Stimulated activated memory B cell treated with anti-CD40 and anti-IgM and Interleukin-4, amounts not matched to agents 10 μg/mL and 1 μg/mL and 100 μg/mL, for 72 hours (primary cell): Measurements from ENCODE around the gene C1QTNF6.

Source experiments
- ATAC-seq: fragments of 150-1000 bp; cut with Tn5 transposase; 2 replicates; pipeline ENCODE4 v1.10.0; 2021
- H3K27ac Mint-ChIP-seq: one replicate; pipeline ENCODE4 v1.8.0; 2022; ENCODE audit warnings: mild to moderate bottlenecking, mixed read lengths
- H3K27me3 Mint-ChIP-seq: one replicate; pipeline ENCODE4 v1.8.0; 2022; ENCODE audit warnings: mixed read lengths
- H3K36me3 Mint-ChIP-seq: one replicate; pipeline ENCODE4 v1.8.0; 2022; ENCODE audit warnings: mixed read lengths
- H3K4me1 Mint-ChIP-seq: one replicate; pipeline ENCODE4 v1.8.0; 2022; ENCODE audit warnings: mixed read lengths
- H3K4me3 Mint-ChIP-seq: one replicate; pipeline ENCODE4 v1.8.0; 2022; ENCODE audit warnings: mild to moderate bottlenecking, moderate library complexity, mixed read lengths
- H3K9me3 Mint-ChIP-seq: one replicate; pipeline ENCODE4 v1.8.0; 2022; ENCODE audit warnings: mixed read lengths

Gene C1QTNF6

DNA sequence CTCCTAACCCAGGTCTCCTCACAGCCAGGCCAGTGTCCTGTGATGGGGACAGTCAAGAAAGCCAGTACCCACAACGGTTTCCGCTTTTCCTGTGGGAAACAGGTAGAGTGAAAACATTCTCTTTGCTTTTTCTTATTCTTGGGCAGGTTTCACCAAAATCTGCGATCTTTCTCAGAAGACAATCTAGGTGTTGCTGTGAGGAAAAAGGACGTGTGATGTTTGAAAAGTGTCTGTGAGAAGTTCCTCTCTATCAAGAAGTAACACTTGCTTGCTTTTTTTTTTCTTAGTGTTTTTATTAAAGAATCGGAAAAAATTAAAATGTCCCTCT is 29.1 kb downstream of the C1QTNF6 start:
- no peak for ATAC-seq
- peaks cover 22% of the 10 kb centered on the region for H3K27me3 Mint-ChIP-seq
- no peak overlapping the region for H3K4me3 Mint-ChIP-seq
- peaks cover 54% of the 10 kb centered on the region for H3K4me1 Mint-ChIP-seq
- H3K27ac Mint-ChIP-seq, result no peak overlapping the region
- no peaks in the 10 kb centered on the region for H3K36me3 Mint-ChIP-seq
- no peaks in the 10 kb centered on the region for H3K9me3 Mint-ChIP-seq

DNA sequence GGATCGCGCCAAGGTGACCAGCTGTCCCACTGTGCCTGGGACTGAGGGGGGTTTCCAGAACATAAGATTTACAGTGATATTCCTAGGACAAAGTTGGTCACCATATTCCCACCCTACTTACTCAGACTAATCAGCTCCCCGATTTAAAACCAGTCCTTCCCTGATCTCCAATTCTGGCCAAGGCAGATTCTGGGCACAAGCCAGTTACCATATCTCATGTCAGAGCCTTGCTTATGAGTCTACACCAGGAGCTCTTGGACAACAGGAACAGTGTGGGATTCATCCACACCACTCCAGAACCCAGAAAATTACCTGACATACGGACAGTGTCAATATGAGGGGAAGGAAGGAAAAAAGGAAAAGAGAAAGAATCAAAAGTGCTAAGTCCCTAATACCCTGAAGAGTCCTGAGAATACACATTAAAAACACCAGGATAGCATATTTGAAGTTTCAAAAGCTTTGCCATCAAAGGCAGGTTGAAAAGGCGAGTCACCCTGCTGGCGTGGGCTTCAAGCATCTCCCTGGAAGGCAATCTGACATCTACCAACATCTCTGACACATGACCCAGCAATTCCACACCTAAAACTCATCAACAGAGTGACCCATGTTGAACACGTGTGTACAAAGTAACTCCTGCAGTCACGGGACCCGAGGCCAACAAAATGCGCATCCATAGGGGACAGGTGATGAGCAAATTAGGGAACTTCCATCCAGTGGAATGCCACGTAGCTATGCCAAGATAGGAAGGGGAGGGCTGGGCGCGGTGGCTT is 30.3 kb downstream of the C1QTNF6 start:
- Mint-ChIP-seq H3K4me1 (peaks cover 48% of the 10 kb centered on the region), H3K27ac (peak overlapping the region; percentile 70), H3K4me3 (no peak overlapping the region), H3K9me3 (no peaks in the 10 kb centered on the region), H3K27me3 (peaks cover 22% of the 10 kb centered on the region), H3K36me3 (no peaks in the 10 kb centered on the region)
- no peak for ATAC-seq

DNA sequence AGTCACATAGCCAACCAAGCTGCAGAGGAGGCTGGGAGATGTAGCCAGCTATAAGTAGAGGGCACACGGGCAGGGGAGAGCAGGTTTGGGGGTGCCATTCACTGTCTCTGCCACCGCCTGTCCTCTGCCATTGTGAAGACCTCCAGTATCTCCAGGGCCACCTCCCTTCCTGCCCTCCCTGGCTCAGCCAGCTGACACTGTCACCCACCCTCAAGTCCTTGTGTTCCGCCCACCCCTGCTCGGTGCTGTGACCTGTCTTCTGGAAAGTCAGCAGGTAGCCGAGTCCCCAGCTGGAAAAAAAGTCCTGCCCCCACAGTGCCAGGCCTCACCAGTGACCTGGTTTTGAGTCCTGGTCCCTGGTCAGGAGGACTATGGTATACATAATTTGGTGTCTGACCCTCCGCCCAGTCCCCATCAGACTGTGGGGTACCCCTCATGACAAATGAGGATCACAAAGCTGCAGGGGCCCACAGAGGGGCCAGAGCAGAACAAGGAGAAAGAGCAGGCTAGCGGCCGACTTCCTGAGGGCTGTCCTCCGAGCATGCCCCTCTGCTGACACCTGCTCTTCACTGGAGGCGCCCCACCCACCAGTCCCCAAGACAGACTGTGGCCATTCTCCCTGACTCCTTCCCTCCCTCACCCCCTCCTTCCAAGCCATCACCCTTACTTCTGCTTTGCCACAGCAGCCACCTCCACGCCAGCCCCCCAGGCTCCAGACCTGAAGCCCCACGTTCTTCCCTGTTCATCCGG is 31.2 kb downstream of the C1QTNF6 start:
- Mint-ChIP-seq H3K27me3 (peaks cover 22% of the 10 kb centered on the region), H3K4me1 (peaks cover 39% of the 10 kb centered on the region), H3K4me3 (no peak overlapping the region), H3K27ac (peak overlapping the region; percentile 70), H3K9me3 (no peaks in the 10 kb centered on the region), H3K36me3 (no peaks in the 10 kb centered on the region)
- ATAC-seq, result no peak

DNA sequence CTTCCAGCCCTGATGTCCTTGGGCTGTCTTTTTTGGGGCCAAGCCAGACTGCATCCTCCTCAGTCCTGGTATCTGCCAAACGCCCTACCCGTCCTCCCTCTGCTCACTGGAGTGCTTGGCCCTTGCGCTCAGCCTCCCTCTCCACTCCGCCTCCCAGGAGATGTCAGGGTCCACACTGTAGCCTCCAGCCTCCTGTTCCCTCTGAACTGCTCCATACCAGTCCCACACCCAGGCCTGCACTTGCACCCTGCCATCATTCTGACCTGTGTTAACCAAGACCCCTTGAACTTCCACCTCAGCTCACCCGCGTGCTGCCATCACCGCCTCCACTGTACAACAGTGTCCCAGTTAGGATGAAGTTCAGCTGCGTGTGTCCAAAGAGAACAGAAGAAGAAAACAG is 32.1 kb downstream of the C1QTNF6 start:
- Mint-ChIP-seq H3K27ac (peak overlapping the region; percentile 38), H3K27me3 (peaks cover 22% of the 10 kb centered on the region), H3K4me1 (peaks cover 37% of the 10 kb centered on the region), H3K4me3 (no peak overlapping the region), H3K36me3 (no peaks in the 10 kb centered on the region), H3K9me3 (no peaks in the 10 kb centered on the region)
- no peak for ATAC-seq

GRCh38 chr22:37154925-37155712 is 32.9 kb downstream of the C1QTNF6 start:
- peaks cover 22% of the 10 kb centered on the region for H3K27me3 Mint-ChIP-seq
- H3K4me1 Mint-ChIP-seq, result peaks cover 40% of the 10 kb centered on the region
- peak; percentile 76 for ATAC-seq
- no peaks in the 10 kb centered on the region for H3K36me3 Mint-ChIP-seq
- peak overlapping the region; percentile 1 for H3K4me3 Mint-ChIP-seq
- H3K9me3 Mint-ChIP-seq, result no peaks in the 10 kb centered on the region
- H3K27ac Mint-ChIP-seq, result peak overlapping the region; percentile 38

DNA sequence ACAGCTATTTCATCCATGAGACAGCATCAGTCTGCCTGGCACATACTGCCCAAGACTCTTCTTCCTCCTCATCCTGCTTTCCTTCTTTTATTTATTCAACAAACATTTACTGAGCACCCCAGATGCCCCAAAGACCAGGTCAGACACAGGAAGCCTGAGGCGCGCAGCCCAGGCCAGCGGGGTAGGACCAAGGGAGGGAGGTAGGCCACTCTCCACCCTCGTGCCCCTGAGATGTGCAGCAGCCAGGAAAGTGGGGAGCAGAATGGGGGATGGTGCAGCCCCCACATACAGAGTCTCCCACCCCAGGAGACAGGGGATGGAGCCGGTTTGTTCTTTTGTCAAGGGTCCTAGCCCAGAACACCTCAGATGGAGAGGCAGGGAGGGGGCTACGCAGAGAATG is 34.1 kb downstream of the C1QTNF6 start:
- H3K4me1 Mint-ChIP-seq, result peaks cover 52% of the 10 kb centered on the region
- H3K36me3 Mint-ChIP-seq, result no peaks in the 10 kb centered on the region
- peaks cover 30% of the 10 kb centered on the region for H3K27me3 Mint-ChIP-seq
- H3K27ac Mint-ChIP-seq, result no peak overlapping the region
- no peak overlapping the region for H3K4me3 Mint-ChIP-seq
- H3K9me3 Mint-ChIP-seq, result no peaks in the 10 kb centered on the region
- no peak for ATAC-seq

DNA sequence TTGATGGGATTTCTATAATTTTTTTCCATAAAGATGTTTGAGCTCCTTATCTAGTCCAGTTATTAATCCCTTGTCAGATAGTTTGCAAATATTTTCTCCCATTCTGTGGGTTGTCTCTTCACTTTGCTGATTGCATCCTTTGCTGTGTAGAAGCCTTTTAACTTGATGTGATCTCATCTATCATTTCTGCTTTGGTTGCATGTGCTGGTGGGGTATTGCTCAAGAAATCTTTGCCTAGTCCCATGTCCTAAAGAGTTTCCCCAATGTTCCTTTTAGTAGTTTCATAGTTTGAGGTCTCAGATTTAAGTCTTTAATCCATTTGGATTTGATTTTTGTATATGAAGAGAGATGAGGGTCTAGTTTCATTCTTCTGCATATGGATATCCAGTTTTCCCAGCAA is 36.6 kb downstream of the C1QTNF6 start:
- peaks cover 57% of the 10 kb centered on the region for H3K4me1 Mint-ChIP-seq
- ATAC-seq, result no peak
- no peaks in the 10 kb centered on the region for H3K9me3 Mint-ChIP-seq
- H3K36me3 Mint-ChIP-seq, result no peaks in the 10 kb centered on the region
- H3K4me3 Mint-ChIP-seq, result no peak overlapping the region
- H3K27ac Mint-ChIP-seq, result no peak overlapping the region
- H3K27me3 Mint-ChIP-seq, result peaks cover 29% of the 10 kb centered on the region

GRCh38 chr22:37150701-37151100 is 37.3 kb downstream of the C1QTNF6 start:
- no peak overlapping the region for H3K4me3 Mint-ChIP-seq
- peak overlapping the region; percentile 55 for H3K27ac Mint-ChIP-seq
- no peak for ATAC-seq
- H3K27me3 Mint-ChIP-seq, result peaks cover 36% of the 10 kb centered on the region
- no peaks in the 10 kb centered on the region for H3K36me3 Mint-ChIP-seq
- H3K9me3 Mint-ChIP-seq, result no peaks in the 10 kb centered on the region
- H3K4me1 Mint-ChIP-seq, result peaks cover 53% of the 10 kb centered on the region

GRCh38 chr22:37148742-37149665 is 39.0 kb downstream of the C1QTNF6 start:
- H3K9me3 Mint-ChIP-seq, result no peaks in the 10 kb centered on the region
- peaks cover 40% of the 10 kb centered on the region for H3K4me1 Mint-ChIP-seq
- no peaks in the 10 kb centered on the region for H3K36me3 Mint-ChIP-seq
- peaks cover 32% of the 10 kb centered on the region for H3K27me3 Mint-ChIP-seq
- peak overlapping the region; percentile 55 for H3K27ac Mint-ChIP-seq
- H3K4me3 Mint-ChIP-seq, result peak overlapping the region; percentile 58
- peak; percentile 3 for ATAC-seq

- ATAC-seq, result no peak
- peaks cover 32% of the 10 kb centered on the region for H3K27me3 Mint-ChIP-seq
- H3K27ac Mint-ChIP-seq, result no peak overlapping the region
- H3K4me1 Mint-ChIP-seq, result peaks cover 36% of the 10 kb centered on the region
- peaks cover 2% of the 10 kb centered on the region for H3K36me3 Mint-ChIP-seq
- H3K9me3 Mint-ChIP-seq, result no peaks in the 10 kb centered on the region
- H3K4me3 Mint-ChIP-seq, result peak overlapping the region; percentile 58
Observed at GRCh38 chr22:37148031-37148651, 39.9 kb downstream of the C1QTNF6 start.

DNA sequence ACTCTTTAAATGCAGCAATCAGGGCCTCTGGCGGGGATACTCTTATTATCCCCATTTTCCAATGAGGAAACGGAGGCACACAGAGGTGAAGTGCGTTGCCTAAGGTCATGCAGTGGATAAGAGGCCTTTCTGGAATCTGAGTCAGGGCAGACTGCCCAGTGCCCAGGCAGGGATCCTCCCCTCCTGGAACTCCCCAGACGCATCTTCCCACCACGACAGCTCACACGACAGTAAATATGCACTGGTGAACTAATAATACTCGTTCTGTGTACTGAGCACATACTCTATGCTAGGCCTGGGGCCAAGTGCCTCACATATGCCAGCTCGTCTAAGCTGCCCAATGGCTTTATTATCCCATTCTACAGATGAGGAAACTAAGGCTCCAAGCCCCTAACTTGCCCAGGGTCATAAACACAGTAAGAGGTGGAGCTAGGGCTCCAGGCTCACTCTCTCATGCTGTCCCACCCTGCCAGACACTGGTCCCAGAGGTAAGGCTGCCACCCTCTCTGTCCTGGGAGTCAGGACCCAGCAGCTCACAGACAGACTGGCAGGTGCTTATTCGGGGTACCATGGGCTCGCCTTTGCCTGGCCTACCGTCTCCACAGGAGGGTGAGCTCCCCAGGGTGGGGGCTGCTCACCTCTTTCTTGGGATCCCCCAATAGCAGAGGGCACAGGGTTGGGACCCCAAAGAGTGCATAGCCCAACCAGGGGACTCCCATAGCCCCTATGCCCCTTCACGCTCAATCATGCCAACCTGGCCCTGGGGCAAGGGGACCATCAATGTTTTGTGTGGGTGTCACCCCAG is 40.7 kb downstream of the C1QTNF6 start:
- Mint-ChIP-seq H3K27ac (no peak overlapping the region), H3K4me1 (peaks cover 34% of the 10 kb centered on the region), H3K4me3 (peak overlapping the region; percentile 18), H3K9me3 (no peaks in the 10 kb centered on the region), H3K27me3 (peaks cover 32% of the 10 kb centered on the region), H3K36me3 (peaks cover 5% of the 10 kb centered on the region)
- ATAC-seq, result no peak

- Mint-ChIP-seq H3K27ac (peak overlapping the region; percentile 26), H3K4me1 (peaks cover 34% of the 10 kb centered on the region), H3K36me3 (peaks cover 5% of the 10 kb centered on the region)
Observed at GRCh38 chr22:37146507-37147180, 41.4 kb downstream of the C1QTNF6 start.

DNA sequence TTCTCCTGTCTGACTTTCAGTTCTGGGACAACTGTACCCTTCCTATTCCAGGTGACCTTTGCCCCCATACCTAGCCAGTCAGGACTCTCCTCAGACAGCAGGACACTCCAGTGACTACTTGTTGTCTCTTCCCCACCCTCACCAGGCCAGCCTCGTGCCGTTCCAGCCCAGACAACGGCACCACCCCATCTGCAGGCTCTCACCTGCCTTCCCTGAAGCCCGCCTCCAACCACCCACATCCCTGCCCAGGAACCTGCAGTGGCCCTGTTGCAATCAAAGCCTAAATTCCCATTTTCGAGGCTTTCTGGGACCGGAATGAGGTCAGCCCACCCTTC is 42.0 kb downstream of the C1QTNF6 start:
- Mint-ChIP-seq H3K27me3 (peaks cover 32% of the 10 kb centered on the region), H3K4me1 (peaks cover 34% of the 10 kb centered on the region), H3K9me3 (no peaks in the 10 kb centered on the region), H3K27ac (peak overlapping the region; percentile 26), H3K36me3 (peaks cover 5% of the 10 kb centered on the region), H3K4me3 (no peak overlapping the region)
- ATAC-seq, result no peak

More at GRCh38 chr22:37146507-37147180, 41.4 kb downstream of the C1QTNF6 start:
- H3K27me3 Mint-ChIP-seq, result peaks cover 32% of the 10 kb centered on the region
- H3K4me3 Mint-ChIP-seq, result no peak overlapping the region
- no peak for ATAC-seq
- H3K9me3 Mint-ChIP-seq, result no peaks in the 10 kb centered on the region
